ENCODE results near the gene IAPP. TPM values are rescaled to one million over a fixed set of nuclear protein-coding genes. Genes with fewer than 3 reads are reported as not detected.

The IAPP gene
- total RNA-seq, 1 experiment from 2014 or later: not detected

DNA sequence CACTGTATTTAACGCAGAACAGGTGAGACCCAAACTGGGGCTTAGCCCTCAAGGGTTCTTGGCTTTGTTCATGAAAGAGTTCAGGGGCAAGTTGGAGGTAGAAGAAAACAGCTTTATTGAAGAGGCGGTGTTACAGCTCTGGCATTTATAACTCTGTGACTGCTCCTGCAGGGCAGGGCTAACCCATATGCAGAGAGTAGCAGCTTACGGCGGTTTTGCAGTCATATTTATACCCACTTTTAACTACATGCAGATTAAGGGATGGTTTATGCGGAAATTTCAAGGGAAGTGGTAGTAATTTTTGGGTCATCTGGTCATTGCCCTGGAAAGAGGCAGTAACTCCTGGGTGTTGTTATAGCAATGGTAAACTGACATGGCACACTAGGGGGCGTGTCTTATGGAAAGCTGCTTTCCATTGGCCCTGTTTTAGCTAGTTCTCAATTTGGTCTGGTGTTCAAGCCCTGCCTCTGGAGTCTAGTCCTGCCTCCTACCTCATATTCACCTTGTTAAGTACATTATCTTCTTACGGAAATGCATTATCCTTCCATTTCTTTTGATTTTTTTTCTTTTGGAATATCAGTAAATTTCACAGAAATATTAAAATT is 1.8 kb upstream of the IAPP start:
- no peaks in the 10 kb centered on the region for H3K27me3 Mint-ChIP-seq (ENCODE audit: low read depth)
- Histone ChIP-seq H3K23me2 (ENCODE audit: insufficient read length, low read depth, low read length, poor library complexity, severe bottlenecking) (no peaks in the 10 kb centered on the region), H3K14ac (ENCODE audit: insufficient read depth, low read length) (no peak overlapping the region), H4K20me1 (ENCODE audit: control insufficient read depth, insufficient read depth, insufficient read length) (no peaks in the 10 kb centered on the region), H2BK12ac (ENCODE audit: insufficient read length, low read depth, low read length) (no peak overlapping the region), H3T11ph (ENCODE audit: low read length) (no peak overlapping the region), H3K4me1 (ENCODE audit: insufficient read depth, low read length) (no peaks in the 10 kb centered on the region), H3K79me2 (ENCODE audit: insufficient read depth, low read length) (no peaks in the 10 kb centered on the region), H3K27me3 (ENCODE audit: insufficient read depth, low read length) (no peaks in the 10 kb centered on the region), H3K4ac (ENCODE audit: low read depth, low read length) (no peak overlapping the region), H4K5ac (ENCODE audit: insufficient read length, low read depth, low read length) (no peak overlapping the region), H3K4me2 (ENCODE audit: insufficient read depth, insufficient read length, low read length) (no peak overlapping the region), H3K23ac (ENCODE audit: insufficient read length, low read depth, low read length) (no peak overlapping the region), H2AK5ac (ENCODE audit: insufficient read length, low read length) (no peak overlapping the region), H2AFZ (ENCODE audit: low read length) (no peak overlapping the region), H3K27ac (ENCODE audit: insufficient read length, low read depth, low read length) (no peak overlapping the region), H3K56ac (ENCODE audit: insufficient read length, low read depth, low read length) (no peak overlapping the region), H3K79me1 (ENCODE audit: insufficient read depth, low read depth, low read length, poor library complexity, severe bottlenecking) (no peaks in the 10 kb centered on the region), H3K9ac (ENCODE audit: extremely low read depth, insufficient read length, low read length) (no peak overlapping the region), H4K8ac (replicated peaks; ENCODE audit: insufficient read length, low read depth, low read length) (no peak overlapping the region), H2BK15ac (ENCODE audit: low read depth, low read length) (no peak overlapping the region), H3K9me3 (ENCODE audit: control insufficient read depth, low read depth, low read length) (no peaks in the 10 kb centered on the region), H2BK120ac (ENCODE audit: low read depth, low read length, poor library complexity, severe bottlenecking) (no peak overlapping the region), H4K91ac (ENCODE audit: insufficient read length, low read depth, low read length) (no peak overlapping the region), H3K18ac (ENCODE audit: insufficient read length, low read depth, low read length) (no peak overlapping the region), H2BK20ac (ENCODE audit: low read depth, low read length, poor library complexity, severe bottlenecking) (no peak overlapping the region), H2BK5ac (ENCODE audit: insufficient read length, low read length) (no peak overlapping the region)
- peaks cover 0 to 8% (median 3%) of the 10 kb centered on the region in 3 experiments; a peak in 2 of 7 replicates for H3K36me3 Mint-ChIP-seq (ENCODE audit: insufficient read depth in 1 of 3, low read depth in 3 of 3)
- H3K9me3 Mint-ChIP-seq: peaks cover 0 to 3% of the 10 kb centered on the region in 2 experiments; a peak in 2 of 5 replicates
- no peak overlapping the region; a peak in 2 of 7 replicates for H3K27ac Mint-ChIP-seq
- TF ChIP-seq, protein P1, sequence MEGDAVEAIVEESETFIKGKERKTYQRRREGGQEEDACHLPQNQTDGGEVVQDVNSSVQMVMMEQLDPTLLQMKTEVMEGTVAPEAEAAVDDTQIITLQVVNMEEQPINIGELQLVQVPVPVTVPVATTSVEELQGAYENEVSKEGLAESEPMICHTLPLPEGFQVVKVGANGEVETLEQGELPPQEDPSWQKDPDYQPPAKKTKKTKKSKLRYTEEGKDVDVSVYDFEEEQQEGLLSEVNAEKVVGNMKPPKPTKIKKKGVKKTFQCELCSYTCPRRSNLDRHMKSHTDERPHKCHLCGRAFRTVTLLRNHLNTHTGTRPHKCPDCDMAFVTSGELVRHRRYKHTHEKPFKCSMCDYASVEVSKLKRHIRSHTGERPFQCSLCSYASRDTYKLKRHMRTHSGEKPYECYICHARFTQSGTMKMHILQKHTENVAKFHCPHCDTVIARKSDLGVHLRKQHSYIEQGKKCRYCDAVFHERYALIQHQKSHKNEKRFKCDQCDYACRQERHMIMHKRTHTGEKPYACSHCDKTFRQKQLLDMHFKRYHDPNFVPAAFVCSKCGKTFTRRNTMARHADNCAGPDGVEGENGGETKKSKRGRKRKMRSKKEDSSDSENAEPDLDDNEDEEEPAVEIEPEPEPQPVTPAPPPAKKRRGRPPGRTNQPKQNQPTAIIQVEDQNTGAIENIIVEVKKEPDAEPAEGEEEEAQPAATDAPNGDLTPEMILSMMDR (conservative IDR thresholded peaks at IDR 0.05): no peak
- no CpG with 5 or more reads among the region's 7 CpGs for WGBS (ENCODE audit: extremely low coverage, insufficient read length, low lambda C conversion rate)
- no peak for DNase-seq
- no peak overlapping the region for H3K4me3 Mint-ChIP-seq
- peaks cover 7 to 8% of the 10 kb centered on the region in 2 experiments for H3K4me1 Mint-ChIP-seq
